ENCODE data around the gene MMS19.

DNA sequence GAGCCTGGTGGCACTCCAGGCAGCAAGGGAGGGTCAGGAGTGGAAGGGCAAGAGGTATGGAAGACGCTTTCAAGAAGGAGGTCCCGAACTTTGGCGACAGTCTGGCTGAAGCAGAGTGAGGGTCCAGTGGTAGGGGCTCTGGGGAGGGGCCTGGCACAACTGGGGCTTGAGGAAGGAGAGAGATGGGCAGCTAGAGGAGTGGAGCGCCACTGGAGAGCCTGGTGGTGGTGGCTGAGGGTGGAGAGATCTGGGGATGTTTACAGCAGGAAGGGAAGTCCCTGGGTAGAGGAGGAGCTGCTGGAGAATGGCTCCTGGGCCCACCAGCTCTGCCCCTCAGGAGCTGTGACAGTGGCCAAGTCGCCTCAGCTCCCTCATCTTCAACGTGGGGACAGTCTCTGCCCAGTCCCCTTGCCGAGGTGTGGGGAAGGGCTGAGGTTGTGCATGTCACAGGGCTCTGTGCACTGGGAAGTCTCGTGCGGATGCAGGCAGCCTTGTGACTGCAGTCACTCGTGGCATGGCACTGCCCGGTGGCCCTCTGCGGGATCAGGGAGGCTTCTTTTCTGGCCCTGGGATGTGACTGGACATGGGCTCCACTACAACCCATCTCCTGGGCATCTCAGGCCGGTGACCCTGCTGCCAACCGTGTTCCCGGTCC lies 19.0 kb upstream of the MMS19 start:
- TF ChIP-seq POLR2A (IDR thresholded peaks at IDR 0.05) (no peak), POLR2AphosphoS5 (IDR thresholded peaks at IDR 0.05) (no peak)
- TF ChIP-seq, protein P1, sequence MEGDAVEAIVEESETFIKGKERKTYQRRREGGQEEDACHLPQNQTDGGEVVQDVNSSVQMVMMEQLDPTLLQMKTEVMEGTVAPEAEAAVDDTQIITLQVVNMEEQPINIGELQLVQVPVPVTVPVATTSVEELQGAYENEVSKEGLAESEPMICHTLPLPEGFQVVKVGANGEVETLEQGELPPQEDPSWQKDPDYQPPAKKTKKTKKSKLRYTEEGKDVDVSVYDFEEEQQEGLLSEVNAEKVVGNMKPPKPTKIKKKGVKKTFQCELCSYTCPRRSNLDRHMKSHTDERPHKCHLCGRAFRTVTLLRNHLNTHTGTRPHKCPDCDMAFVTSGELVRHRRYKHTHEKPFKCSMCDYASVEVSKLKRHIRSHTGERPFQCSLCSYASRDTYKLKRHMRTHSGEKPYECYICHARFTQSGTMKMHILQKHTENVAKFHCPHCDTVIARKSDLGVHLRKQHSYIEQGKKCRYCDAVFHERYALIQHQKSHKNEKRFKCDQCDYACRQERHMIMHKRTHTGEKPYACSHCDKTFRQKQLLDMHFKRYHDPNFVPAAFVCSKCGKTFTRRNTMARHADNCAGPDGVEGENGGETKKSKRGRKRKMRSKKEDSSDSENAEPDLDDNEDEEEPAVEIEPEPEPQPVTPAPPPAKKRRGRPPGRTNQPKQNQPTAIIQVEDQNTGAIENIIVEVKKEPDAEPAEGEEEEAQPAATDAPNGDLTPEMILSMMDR (IDR thresholded peaks at IDR 0.05 in 8 of 11, conservative IDR thresholded peaks at IDR 0.05 in 3 of 11), result no peak
